NCI-H146 (cell line): ENCODE results near the gene ARMH4.

ENCODE experiments used
- DNase-seq: peaks from one replicate; lab custom pipeline; 2025; lab: John Stamatoyannopoulos, UW

Gene ARMH4, protein sequence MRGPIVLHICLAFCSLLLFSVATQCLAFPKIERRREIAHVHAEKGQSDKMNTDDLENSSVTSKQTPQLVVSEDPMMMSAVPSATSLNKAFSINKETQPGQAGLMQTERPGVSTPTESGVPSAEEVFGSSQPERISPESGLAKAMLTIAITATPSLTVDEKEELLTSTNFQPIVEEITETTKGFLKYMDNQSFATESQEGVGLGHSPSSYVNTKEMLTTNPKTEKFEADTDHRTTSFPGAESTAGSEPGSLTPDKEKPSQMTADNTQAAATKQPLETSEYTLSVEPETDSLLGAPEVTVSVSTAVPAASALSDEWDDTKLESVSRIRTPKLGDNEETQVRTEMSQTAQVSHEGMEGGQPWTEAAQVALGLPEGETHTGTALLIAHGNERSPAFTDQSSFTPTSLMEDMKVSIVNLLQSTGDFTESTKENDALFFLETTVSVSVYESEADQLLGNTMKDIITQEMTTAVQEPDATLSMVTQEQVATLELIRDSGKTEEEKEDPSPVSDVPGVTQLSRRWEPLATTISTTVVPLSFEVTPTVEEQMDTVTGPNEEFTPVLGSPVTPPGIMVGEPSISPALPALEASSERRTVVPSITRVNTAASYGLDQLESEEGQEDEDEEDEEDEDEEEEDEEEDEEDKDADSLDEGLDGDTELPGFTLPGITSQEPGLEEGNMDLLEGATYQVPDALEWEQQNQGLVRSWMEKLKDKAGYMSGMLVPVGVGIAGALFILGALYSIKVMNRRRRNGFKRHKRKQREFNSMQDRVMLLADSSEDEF

GRCh38 chr14:58152014-58152857 lies at the start of gene ARMH4:
TSS of gene ARMH4 (minus strand) at chr14:58152213. CDS start at chr14:58139358, 12,855 bp downstream.
- DNase-seq: peak; percentile 78

- no peak for DNase-seq
Observed at GRCh38 chr14:58200846-58201245, 48.8 kb upstream of the ARMH4 start.

DNA sequence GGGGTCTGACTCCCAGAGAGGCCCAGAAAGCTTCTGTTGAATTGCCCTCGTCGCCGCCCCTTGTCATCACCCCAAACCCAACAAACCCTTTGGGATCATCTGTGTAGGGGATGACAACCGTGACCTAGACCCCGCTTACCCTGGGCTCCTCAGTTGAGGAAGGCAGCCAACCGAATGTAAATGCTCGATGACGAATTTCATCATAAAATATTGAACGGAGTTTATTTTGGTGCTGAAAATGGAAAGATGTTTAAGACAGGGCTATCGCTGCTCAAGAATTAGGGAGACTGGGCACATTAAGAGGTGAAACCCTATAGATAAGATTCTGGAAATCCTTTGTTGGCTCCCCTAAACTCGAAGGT lies 48.4 kb upstream of the ARMH4 start:
- DNase-seq: no peak

- DNase-seq: peak; percentile 83
Observed at GRCh38 chr14:58199726-58200479, 47.9 kb upstream of the ARMH4 start, which contains the start of gene ACTR10. TSS of gene ACTR10 (plus strand) at chr14:58200149. CDS start at chr14:58200218, 69 bp downstream.

DNA sequence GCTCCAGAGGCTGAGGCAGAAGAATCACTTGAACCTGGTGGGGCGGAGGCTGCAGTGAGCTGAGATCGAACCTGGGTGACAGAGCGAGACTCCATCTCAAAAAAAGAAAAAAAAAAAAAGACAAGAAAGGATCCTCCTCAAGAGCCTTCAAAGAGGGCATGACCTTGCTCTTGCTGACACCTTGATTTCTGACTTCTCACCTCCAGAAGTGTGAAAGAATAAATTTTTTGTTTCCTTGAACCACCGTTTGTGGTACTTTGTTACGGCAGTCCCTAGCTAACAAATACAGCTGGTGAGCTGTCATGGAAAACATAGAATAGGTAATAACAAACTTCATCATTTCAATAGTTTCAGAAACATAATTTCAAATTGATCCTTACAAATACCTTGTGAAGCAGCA lies 46.1 kb upstream of the ARMH4 start:
- no peak for DNase-seq

DNA sequence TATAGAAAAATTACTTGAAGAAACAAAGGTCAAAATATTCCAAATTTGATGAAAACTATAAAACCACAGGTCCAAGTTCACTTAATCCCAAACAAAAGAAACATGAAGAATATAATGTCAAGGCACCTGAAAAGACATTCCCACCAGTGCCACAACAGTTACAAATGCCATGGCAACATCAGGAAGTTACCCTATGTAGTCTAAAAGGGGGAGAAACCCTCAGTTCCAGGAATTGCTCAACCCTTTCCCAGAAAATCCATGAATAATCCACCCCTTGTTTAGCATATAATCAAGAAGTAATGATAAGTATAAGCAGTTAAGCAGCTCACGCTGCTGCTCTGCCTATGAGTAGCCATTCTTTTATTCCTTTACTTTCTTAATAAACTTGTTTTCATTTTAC lies 44.2 kb upstream of the ARMH4 start:
- DNase-seq: no peak

DNA sequence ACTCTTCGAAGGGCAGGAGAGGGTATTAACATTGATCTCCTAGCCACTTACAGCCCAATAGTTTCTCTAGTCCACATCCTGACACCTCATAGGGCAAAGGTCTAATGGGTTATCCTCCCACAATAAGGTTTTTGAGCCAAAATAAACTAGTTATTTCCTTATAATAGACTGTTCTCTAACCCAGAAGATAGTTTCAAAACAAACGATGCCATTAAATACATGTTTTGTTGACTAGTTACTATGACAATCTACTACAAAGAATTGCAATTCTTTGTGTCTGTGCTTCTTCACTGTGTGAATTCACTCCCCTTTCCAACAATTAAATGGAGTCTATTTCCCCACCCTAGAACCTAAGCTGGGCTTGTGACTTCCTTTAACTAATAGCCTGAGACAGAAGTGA lies 41.5 kb upstream of the ARMH4 start:
- no peak for DNase-seq

GRCh38 chr14:58191763-58192601 lies 40.0 kb upstream of the ARMH4 start:
- peak; percentile 5 for DNase-seq

DNA sequence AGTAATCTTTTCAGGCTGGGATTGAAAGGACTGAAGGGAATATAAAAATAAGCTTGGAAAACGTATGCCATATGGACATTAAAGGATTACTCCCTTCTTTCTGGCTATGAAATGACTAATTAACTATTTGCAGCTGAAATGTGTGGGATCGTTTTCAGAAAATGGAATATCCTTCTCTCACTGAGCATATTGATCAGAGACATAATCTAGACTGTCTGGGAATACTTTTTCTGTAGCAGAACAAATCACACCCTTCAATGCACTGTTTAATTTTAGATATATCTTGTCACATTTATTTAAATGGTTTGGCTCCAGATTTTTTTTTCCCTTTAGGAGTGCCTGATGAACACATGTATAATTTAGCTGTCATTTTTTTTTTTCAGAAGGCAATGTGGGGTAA lies 37.2 kb upstream of the ARMH4 start:
- no peak for DNase-seq

DNA sequence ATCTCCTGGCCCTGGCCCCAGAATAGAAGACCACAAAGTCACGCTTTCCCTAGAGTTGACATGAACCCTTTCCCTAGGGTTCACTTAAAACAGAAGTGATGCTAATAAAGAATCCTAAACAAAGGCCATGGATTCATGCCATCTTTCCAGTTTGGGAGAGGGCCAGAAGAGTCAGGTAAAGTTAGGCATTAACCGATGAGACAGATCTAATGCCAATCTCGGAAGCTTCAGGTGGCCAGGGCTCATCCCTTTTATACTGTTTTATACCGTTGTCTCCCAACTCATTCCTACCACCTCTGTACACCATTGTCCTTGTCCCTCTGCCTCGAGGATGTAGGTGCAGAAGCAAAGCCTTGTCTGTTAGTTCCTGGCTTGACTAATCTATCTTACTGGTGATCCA lies 25.1 kb upstream of the ARMH4 start:
- no peak for DNase-seq

DNA sequence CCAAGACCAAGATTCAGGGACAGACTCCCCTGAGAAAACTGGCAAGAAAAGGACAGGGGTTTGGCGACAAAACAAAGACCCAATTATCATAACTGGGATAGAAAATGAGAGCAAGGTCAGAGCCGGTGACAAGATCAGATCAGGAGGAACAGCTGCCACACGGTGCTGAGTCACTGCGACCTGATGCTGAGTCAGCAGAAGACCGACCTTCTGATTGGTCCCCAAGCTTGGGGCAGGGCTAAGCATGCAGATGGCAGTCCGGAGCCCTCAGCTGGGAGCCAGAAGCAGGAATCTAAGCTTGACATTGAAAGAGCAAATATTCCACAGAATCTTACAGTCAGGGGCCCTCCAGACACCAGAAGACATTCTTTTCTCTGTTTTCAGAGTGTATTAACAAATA lies 19.1 kb upstream of the ARMH4 start:
- DNase-seq: peak; percentile 63

GRCh38 chr14:58167891-58168290 lies 15.9 kb upstream of the ARMH4 start:
- no peak for DNase-seq

GRCh38 chr14:58167057-58167456 lies 15.0 kb upstream of the ARMH4 start:
- DNase-seq: no peak

DNA sequence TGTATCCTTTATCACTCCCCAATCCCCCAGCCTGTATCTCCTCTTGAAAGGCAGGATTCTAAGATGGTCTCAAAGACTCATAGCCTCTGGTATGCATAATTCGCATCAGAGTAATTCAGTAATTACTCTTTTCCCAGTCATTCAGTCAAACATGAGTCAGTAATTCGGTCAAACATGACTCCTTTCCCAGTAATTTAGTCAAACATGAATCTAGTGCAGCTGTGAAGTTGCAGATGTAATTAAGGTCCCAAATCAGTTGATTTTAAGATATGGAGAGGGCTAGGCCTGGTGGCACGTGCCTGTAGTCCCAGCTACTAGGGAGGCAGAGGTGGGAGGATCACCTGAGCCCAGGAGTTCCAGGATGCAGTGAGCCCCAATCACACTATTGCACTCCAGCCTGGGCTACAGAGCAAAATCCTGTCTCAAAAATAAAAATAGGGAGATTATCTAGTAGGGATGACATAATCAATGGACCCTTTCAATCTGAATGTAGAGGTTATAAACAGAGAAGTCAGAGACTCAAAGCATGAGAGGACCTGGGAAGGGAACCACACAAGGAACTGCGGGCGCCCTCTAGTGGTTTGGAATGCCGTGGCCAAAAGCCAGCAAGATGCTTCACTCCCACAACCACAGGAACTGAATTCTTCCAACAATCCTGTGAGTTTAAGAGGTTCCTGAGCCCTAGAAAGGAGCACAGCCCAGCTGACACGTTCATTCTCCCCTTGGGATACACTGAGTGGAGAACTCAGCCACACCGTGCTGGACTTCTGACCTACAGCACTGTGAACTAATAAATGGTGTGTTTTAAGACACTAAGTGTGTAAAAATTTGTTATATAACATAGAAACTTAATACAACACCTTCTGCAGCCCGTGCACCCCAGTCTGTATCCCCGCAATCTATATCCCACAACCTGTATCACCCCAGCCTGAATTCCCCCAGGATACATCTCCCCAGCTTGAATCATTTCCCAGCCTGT lies 14.3 kb upstream of the ARMH4 start:
- DNase-seq: peak; percentile 46

- DNase-seq: no peak
Observed at GRCh38 chr14:58160561-58160960, 8.5 kb upstream of the ARMH4 start.

DNA sequence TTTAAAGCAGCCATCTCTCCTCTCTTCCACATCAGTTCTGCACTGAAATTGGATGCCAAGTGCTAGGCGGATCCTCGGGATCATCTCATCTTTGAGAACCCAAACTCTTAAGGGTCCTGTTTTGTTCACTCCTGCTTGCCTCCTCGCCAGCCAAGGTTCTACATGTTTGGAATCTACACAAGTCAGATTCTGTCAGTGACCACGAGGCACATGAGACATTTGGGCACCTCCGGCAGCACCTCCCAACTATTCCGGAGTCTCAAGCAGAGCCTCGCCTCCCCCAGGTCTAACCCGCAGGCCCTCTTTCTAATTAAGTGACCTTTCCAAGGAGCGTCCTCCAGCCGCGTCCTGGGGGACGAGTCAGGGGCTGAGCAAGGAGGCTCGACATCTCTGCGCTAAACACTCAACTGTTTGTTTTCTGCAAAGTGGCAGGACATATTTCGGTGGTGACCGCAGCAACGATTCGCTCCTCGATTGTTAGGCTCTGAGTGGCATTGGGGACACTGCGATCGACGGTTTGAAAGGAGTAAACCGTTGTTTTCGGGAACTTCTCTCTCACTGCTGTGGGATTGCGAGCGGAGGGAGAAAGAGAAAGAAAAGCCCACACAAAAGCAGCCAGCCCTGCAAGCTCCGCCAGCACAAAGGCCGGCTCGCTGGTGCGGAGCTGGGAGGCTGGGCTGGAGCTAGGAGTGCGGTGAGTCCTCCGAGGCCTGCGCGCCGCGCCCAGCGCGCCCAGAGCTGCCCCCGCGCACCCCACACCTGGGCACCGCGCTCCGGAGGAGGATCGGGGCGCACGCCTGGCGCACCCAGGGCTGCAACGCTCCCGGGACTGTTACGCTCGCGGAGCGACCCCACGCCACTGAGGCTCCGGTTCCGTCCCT lies 640 bp downstream of the ARMH4 start:
- DNase-seq: peak; percentile 15

DNA sequence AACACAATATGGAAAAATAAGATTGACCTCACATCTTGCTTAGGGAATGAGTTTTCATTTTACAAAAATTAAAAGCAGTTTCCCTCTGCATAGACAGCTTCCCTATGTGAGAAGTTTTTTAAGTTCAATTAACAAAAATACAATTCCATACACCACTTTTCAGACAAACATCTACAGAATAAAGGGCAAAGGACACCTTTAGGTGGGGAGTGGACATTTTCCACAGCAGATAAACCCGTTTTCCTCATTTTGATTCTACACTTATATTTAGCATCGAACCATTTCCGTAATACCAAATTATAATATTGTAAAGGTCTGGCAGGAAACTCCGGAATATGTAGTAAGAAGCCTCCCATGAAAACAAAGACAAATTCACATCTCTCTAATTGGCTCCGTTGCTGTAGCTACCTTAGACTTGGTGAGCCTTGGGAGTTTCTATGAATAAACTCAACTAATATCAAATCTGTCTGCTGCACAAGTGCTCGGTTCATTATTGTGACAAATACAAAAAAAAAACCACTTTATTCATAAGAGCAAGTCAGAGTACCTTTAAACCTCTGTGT lies 1.7 kb downstream of the ARMH4 start:
- DNase-seq: no peak

DNA sequence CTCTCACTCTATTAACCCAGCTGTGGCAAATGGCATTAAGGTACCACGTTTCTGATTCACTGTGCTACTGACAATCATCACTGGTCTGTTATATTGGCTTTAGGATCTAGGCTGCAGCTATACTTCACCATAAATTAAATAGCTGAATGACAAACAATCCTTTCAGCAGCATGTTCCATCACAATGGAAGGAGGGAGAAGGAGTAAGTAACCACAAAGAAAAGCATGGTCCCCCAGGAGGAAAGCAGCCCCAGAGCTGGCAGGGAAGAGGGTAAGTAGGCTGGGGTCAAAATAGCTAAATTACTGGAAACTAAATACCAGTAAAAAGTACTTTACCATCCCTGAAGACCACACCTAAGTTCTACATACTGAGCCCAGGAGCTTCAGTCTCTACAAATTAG lies 2.8 kb downstream of the ARMH4 start:
- DNase-seq: no peak
